GM21619 (cell line): ENCODE results near the gene PTPRD.

ENCODE experiments used
- ATAC-seq: cut with Tn5 transposase; IDR thresholded peaks from one replicate; pipeline ENCODE4 v1.9.1; 2021; ENCODE audit not compliant: unreplicated experiment

PTPRD gene

DNA sequence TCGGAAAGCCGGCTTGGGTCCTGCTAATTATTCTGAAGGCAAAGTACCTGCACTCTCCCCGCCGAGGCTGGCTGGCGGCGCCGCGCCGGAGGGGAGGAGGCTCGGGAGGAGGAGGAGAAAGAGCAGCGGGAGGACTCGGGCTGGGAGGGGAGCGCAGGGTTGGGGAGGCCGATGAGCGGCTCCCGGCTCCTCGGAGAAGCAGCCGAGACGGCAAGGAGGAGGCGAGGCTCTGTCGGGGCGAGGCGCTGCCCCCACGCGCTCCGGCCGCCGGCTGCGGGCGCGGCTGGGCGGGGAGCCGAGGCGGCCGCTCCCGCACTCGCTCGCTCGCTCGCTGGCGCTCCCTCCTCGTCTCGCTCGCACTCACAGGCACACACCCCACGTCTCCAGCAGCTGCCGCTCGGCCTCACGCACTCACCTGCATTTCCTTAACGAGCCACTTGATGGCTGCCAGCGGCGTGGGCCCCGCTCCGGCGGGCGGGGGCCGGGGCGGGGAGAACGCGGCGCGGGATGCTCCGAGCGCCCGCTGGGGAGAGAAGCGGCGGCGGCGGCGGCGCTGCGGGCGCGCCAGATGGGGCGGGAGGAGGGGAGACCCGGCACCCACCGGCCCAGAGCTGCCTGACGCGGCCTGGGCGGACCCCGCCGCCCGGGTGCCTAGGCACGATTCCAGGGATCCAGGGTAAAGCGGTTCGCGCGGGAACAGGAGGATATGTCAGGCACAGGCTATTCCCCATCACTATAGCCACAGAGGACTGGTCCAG, at the start of gene PTPRD:
Gene PTPRD (minus strand): TSS at position 362 of the 758 bp plus-strand sequence.
- ATAC-seq, result peak; percentile 99

DNA sequence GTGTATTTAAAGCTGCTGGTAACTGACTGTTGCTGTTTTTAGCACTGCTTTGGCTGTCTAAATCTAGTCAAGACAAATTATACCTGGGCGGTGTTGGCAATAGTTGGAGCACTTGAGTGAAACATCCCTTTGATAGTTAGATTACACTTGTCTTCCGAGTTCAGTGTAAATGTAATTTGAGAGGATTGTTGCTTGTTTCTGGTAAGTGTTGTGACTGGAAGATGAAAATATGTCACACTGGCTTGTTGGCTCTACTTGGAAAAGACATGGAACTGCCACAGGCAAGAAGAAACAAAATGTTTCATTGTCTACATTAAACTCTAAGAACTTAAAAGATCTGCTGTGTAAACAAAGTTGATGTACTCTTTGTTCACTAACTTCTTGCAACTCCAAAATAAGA, 49.2 kb upstream of the PTPRD start:
- no peak for ATAC-seq

DNA sequence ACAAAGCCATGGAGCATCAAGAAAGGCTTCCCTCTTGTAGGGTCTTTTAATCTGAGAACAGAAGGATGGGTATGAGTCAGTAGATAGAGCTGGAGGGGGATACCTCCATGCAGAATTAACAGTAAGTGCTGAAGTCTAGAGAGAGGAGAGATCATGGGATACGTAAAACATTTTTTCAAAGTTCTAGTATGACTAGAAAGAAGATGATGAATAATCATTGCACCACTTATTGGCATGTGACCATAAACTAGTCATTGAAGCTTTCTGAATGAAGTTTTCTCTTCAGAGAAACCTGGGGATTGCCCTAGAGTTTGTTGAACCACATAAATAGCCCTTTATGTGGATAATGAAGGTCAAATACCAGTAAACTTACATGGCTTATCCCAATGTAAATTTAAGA, 48.6 kb upstream of the PTPRD start:
- ATAC-seq, result no peak

DNA sequence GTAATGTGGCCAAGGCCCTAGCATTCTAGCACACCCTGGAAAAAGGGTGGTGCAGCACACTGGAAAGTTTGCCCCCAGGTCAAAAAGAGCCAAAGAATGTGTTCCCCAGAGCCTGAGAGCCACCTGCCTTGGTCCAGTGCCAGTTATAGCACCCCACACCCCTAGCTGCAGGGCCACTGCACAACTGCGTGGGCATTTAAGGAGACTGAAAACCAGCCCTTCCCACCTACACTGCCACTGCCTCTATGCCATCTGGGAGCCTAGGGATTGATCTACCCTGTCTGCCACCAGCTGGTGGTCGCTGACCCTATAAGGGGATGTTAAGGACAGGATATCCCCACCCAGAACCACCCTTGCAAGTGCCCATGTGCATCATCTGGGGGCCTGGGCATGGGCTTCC, 38.2 kb upstream of the PTPRD start:
- ATAC-seq, result no peak

DNA sequence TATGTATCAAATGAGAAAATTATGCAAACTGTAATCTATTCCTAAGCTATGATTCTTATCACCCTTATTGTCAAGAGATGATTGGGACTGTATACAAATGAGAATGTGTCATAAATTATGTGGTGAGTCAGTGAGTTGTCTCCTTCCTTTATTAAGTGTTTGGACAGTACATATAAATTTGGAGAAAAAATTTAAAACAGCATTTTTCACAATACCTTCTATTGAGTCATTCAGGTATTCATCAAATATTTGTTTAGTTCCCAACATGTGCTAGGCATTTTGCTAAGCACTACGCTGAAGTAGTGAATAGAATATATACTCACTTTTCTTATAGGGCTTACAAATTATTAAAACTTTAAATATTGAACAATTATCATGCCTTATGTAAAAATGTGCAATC, 36.3 kb upstream of the PTPRD start:
- ATAC-seq, result no peak

DNA sequence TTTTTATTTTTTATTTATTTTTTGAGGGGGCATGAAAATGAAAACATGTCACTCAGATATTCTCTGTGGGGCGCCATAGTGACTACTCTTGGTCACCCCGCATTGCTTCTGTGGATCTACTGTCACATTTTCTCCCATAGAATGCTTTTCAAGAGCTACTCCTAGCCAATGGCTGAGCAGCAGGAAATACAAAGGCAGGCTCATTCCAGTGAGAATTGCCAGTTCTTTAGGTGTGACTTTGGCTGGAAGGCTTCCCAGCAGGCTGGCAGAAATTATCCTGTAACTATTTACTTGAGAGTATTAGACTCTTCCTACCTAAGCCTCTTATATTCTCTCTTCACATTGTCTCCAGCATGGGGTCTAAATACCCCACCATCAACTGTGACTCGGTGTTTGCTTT, 21.0 kb upstream of the PTPRD start:
- ATAC-seq, result no peak

DNA sequence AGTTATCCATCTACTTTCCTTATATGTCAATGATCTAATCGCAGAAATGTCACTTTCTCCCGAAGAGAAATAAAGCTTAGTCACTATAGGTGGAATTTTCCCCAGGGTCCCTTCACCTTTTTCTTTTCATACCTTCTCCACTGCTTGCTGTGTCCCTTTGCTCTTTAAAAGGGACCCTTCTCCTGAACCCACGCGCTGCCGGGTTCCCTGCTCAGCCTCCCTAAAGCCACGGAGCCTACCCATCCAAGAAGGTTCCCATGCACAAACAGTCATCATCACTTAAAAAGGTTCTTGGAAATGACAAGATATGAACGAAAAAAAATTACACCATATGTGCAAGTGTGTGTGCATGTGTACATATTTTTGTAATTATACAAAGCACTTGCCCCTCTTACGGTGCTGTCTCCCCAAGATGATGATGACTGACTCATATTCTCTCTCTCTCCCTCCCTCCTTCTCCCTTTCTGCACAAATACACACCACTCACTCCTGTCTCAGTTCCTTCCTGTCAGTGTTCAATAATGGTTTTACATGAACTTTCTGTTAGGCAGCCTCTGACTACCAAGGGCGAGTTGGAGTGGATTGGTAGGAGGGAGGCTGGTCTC, 1.5 kb upstream of the PTPRD start:
- no peak for ATAC-seq

DNA sequence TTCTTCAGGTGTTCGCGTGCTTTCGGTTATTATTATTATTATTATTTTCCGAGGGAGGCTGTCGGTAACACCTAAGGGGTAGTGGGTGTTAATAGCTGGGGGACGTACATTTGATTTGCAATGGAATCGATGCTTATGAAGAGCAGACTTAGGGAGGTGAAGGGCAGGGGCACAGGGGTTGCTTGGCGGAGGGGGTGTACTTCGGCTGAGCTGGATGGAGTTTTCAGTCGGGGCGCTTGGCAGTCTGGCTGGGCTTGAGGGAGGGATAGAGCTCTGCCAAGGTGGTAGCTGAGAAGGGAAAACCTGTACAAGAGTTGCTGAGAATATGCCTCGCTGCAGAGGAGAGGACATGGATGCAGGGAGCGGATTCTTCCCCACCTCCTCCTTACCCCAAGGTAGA, 617 bp upstream of the PTPRD start:
- ATAC-seq, result no peak

DNA sequence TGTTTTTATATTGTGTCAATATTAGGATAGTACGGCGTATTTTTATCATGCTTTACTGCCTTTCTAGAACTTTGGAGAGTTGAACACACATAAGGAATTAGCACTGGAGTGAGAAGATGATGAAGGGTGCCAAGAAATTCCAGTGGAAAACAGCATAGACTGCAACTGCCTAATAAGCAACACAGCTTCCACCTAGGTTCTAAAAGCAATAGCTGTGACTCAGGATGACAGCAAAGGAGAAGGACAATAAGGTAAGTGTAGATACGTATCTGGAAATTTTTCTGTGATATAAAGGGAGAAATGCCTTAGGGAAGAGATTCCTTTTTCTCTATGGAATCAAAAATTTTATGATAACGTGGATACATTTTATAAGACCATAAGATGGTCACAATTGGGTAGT, 7.4 kb downstream of the PTPRD start:
- ATAC-seq, result no peak

DNA sequence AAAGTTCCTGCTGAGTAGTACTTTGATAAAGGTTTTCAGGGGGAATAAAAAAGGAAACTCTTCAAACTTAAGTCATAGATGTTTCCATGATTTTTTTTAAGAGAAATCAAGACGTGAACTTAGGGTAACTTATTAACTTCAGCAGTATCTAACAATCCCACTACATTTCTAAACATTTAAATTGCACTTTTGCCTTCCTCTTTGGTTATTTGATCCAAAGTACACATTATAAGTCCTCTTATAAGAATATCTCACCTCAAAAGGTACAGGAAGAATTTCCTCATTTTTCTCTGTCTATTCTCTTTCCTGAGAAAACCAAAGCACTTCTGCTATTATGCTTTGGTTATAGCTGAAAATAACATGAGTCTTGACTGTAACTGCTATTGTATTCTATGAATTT, 7.9 kb downstream of the PTPRD start:
- ATAC-seq, result no peak

DNA sequence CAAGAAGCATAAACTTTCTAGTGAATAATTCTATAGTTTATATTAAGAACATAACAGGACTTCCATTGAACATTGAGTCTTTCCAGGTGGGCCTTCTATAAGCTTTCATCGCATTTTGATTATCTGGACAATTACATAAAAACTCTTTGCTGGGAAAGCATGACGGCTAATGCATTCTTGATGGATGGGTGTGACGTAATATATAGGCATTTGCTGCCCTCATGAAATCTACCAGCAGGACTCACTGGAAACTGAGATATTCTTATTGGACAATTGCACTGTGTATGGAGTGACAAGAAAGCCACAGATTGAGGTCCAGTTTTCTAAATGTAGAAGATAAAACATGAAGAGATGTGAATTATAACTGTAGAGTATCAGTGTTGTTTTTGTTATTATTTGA, 15.0 kb downstream of the PTPRD start:
- no peak for ATAC-seq

DNA sequence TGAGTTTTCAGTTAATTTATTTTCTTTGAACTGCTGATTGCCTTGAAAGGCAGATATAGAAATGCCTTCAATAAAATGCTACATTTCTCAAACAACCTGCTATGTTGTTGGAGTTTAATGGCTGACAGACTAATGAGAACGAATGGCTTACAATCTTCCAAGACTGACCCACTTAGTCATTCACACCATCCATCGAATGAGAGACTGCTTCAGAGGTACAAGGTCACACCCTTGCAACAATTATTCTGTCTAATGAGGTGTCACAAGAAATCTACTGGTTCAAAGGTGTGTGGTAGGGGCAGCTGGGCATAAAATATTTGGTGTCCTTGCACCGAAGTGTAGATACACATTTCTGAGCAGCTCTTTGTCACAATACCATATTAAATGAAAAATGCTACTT, 18.3 kb downstream of the PTPRD start:
- ATAC-seq, result no peak

DNA sequence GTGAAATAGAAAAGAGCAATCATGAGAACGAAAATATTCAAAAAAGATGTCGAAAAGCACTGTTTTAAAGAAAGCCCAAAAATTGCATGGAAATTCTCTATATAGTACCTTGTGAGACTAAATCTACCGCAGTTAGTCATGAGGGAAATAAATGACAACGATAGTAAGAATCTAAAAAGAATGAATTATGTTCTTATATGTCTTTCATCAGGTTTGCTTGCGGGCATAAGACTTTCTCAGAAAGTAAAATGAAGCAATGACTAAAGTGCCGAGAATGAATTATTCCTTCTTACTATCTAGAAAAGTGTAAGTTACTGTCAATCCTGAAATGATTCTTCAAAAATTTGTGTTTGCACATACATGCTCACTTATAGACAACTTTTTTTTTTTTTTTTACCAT, 26.4 kb downstream of the PTPRD start:
- ATAC-seq, result no peak

DNA sequence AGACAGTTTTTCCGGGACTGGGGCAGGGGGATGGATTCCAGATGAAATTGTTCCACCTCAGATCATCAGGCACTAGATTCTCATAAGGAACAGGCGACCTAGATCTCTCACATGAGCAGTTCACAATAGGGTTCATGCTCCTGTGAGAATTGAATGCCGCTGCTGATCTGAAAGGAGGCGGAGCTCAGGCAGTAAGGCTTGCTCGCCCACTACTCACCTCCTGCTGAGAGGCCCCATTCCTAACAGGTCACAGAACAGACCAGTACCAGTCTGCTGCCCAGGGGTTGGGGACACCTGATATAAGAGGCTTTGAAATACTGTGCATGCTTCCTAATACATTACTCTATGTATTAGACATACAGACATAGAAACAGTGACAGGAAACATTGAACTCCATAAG, 41.1 kb downstream of the PTPRD start:
- ATAC-seq, result no peak

DNA sequence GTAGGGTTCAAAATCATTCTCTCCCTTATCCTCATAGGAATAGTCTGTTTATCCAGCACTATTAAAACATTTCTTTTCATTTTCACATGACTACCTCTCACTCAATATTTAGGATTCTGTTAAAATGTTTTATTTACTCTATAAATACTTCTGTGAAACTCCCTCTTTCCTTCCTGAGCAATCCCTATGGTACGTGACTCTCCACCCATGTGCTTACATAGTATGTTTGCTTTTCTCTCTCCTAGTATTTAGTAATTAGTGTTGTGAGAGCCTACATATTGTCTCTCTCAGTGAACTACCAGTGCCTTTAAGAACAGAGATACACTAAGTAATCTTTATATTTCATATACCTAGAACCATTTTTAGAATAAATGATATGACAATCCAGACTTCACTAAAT, 46.0 kb downstream of the PTPRD start:
- no peak for ATAC-seq

DNA sequence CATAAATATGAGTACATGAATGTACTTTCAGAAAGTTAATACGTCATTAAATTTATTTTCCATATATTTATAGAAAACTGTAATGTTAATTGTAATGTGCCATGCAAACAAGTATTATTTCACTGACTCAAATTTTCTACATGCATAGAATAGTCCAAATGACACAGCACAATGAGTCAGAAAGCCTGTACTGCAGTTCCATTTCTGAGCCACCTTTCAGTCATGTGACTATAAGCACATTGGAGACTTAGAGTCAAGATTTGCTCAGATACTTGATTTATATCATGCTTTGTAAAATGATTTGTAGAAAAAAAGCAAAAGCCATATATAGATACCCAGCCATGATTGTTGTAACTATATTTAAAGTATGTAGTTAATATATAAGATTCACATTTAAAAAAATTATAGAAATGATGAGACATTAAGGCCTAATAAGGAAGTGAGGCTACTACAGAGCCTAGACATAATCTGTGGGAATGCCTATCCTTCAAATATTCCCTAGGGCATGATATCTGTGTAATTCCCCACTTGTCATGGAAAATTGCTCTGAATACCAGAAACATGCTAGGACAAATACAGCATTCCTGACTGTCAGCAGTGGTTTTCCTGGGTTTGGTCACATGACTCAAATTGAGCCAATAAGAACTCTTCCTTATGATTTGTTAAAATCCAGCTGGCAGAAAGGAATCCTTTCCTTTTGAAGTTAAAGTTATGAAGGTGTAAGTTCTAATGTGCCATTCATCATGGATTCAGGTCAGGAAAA, 50.0 kb downstream of the PTPRD start:
- ATAC-seq, result no peak

DNA sequence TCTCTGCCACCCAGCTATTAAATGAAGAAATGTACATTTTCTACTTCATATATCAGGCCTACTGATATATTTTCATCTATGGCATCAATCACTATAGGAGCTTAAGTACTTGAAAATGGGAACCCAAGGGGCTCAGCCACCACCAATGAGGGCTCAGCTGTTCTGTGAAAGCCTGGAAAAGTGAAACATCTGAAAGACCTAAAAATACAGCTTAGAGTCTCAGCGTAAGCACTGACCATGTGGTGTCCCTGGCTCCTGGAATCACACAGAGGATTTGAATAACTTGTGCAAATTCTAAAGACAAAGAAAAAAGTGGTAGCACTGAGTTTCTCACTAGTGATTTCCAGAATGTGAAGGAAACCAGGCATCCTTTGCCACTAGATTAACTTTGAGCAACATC, 64.5 kb downstream of the PTPRD start:
- no peak for ATAC-seq

DNA sequence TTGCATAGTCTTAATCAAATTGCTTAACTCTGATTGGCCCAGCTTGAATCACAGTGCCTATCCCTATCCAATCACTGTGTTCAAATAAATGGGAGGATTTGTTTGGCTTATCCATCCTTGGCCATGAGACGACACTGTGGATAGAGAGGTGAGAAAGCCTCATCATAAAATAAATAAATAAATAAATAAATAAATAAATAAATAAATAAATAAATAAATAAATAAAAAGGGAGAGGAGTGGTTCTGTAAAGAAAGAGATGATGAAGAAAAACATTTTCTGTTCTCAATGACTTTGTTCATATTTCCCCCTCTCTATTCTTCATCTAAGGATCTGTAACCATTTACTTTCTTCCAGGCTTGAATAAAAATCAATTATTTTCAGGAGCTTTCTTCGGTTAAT, 74.7 kb downstream of the PTPRD start:
- no peak for ATAC-seq

DNA sequence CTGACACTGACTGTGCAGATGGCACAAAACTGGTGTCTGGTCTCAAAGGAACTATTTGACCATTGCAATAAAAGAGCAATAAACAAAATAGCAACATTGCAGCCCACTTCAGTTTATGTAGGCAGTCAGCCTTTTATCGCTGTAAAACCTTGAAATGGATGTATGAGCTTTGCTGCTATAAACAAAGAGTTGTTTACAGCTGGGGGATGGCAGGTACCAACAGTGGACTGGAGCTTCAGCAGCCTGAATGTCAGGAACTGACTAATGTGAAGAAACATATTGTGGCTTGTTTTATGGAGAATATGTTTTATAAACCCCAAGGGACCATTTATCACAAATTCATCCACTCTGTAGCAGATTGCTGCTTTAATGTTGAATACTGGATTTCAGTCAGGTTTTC, 78.0 kb downstream of the PTPRD start:
- no peak for ATAC-seq

DNA sequence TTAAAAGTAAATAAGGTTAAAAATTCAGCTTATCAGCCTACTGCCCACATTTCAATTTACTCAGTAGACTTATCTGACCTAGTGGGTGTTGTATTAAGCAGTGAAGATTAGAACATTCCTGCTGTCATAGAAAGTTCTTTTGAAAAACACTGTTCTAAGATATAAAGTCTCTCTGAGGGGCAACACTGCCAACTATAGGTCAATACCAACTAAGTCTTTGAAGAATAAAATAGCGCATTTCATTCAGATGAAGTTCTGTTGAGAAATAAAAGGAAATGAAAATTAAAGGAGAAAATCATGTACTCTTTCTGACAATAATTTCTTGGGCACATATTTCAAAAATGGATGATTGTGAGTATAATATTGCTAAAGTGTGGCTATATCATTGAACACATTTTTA, 86.8 kb downstream of the PTPRD start:
- ATAC-seq, result no peak

DNA sequence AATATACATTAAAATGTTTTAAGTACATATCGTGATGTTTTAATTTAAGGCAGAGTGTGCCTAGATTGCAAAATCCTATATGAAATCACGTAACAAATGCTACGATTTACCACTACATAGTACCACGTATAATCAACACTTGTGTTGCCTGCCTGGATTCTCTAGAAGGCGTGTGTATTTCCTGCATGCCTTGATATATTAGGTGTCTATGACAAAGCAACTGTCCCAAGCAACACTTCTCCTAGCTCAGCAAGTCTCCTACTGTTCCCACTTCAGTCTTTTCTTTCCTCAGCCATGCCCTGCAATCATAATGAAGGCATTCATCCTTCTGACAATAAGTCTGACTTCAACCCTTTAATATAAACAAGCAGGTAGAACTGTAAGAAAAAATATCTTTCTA, 89.6 kb downstream of the PTPRD start:
- ATAC-seq, result no peak

DNA sequence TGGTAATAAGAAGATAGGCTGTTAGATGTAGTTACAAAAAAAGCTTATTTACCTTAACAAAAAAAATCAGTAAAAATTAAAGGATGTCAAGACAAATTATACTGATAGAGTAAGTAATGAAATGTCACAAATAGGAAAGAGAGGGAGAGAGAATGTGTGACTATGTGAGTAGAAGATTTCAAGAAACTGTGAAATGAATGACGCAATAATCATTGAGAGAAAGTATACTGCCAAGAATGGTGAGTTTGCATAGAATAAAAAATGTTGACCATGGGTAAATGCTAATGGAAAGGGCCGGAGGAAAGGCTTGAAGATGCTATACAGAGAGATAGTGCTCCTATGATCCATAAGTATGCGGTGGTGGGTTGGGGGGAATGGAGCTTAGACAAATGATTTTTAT, 100.7 kb downstream of the PTPRD start:
- no peak for ATAC-seq
